Measurements from ENCODE around the gene NUDCD3. TPM values are rescaled to one million over a fixed set of nuclear protein-coding genes. Genes with fewer than 3 reads are reported as not detected.
"Not testable (repeated sequence)": the region's sequence is repeated elsewhere in the genome, so short reads cannot be mapped to it uniquely, and the experiment has no call there.

Gene NUDCD3
- total RNA-seq, 1 donor from 2014 or later = 79.0 TPM

- intact Hi-C loops (cut with micrococcal nuclease) = no loop called here
Observed at GRCh38 chr7:44449584-44449928, 40.9 kb downstream of the NUDCD3 start.

GRCh38 chr7:44448922-44449583 is 41.4 kb downstream of the NUDCD3 start:
- intact Hi-C loops (cut with micrococcal nuclease) = no loop called here

GRCh38 chr7:44447874-44448425 is 42.5 kb downstream of the NUDCD3 start:
- intact Hi-C loops (cut with micrococcal nuclease) = no loop called here

GRCh38 chr7:44445986-44446671 is 44.3 kb downstream of the NUDCD3 start:
- intact Hi-C loops (cut with micrococcal nuclease) = no loop called here

- intact Hi-C loops (cut with micrococcal nuclease) = no loop called here
Observed at GRCh38 chr7:44441079-44441478, 49.4 kb downstream of the NUDCD3 start.

- intact Hi-C loops (cut with micrococcal nuclease) = no loop called here
Observed at GRCh38 chr7:44440577-44441078, 49.8 kb downstream of the NUDCD3 start.

- intact Hi-C loops (cut with micrococcal nuclease) = no loop called here
Observed at GRCh38 chr7:44439926-44440325, 50.5 kb downstream of the NUDCD3 start.

- intact Hi-C loops (cut with micrococcal nuclease) = no loop called here
Observed at GRCh38 chr7:44438816-44439215, 51.6 kb downstream of the NUDCD3 start.

GRCh38 chr7:44434201-44434600 is 56.3 kb downstream of the NUDCD3 start:
- intact Hi-C loops (cut with micrococcal nuclease) = no loop called here

- intact Hi-C loops (cut with micrococcal nuclease) = no loop called here
Observed at GRCh38 chr7:44433255-44434022, 57.0 kb downstream of the NUDCD3 start.

GRCh38 chr7:44432381-44432977 is 58.0 kb downstream of the NUDCD3 start:
- intact Hi-C loops (cut with micrococcal nuclease) = no loop called here

GRCh38 chr7:44431091-44431608 is 59.3 kb downstream of the NUDCD3 start:
- intact Hi-C loops (cut with micrococcal nuclease) = loop anchor here (1.0 kb wide), 1 partner anchor 46 kb away; no protein-coding TSS in a partner anchor

GRCh38 chr7:44430054-44430453 is 60.4 kb downstream of the NUDCD3 start:
- intact Hi-C loops (cut with micrococcal nuclease) = no loop called here

GRCh38 chr7:44424762-44425161 is 65.7 kb downstream of the NUDCD3 start:
- intact Hi-C loops (cut with micrococcal nuclease) = not testable (repeated sequence)

GRCh38 chr7:44416941-44417340 is 73.5 kb downstream of the NUDCD3 start:
- intact Hi-C loops (cut with micrococcal nuclease) = no loop called here

- intact Hi-C loops (cut with micrococcal nuclease) = no loop called here
Observed at GRCh38 chr7:44415510-44415909, 74.9 kb downstream of the NUDCD3 start.

GRCh38 chr7:44415047-44415446 is 75.4 kb downstream of the NUDCD3 start:
- intact Hi-C loops (cut with micrococcal nuclease) = no loop called here

- intact Hi-C loops (cut with micrococcal nuclease) = no loop called here
Observed at GRCh38 chr7:44411306-44411705, 79.2 kb downstream of the NUDCD3 start.

- intact Hi-C loops (cut with micrococcal nuclease) = no loop called here
Observed at GRCh38 chr7:44408596-44408995, 81.9 kb downstream of the NUDCD3 start.

- intact Hi-C loops (cut with micrococcal nuclease) = no loop called here
Observed at GRCh38 chr7:44403775-44404174, 86.7 kb downstream of the NUDCD3 start.

GRCh38 chr7:44403176-44403759 is 87.2 kb downstream of the NUDCD3 start:
- intact Hi-C loops (cut with micrococcal nuclease) = no loop called here
